GM18858 (cell line): Measurements from ENCODE around the gene SEMA4D.
"Not testable (repeated sequence)": the region's sequence is repeated elsewhere in the genome, so short reads cannot be mapped to it uniquely, and the experiment has no call there.

Experiments
- ATAC-seq: cut with Tn5 transposase; IDR thresholded peaks from one replicate; pipeline ENCODE4 v1.9.1; 2021; ENCODE audit not compliant: unreplicated experiment

SEMA4D gene

GRCh38 chr9:89375191-89375760, 122.6 kb downstream of the SEMA4D start:
- peak; percentile 63 for ATAC-seq

GRCh38 chr9:89374176-89374575, 123.7 kb downstream of the SEMA4D start:
- ATAC-seq: no peak

- no peak for ATAC-seq
Measured at GRCh38 chr9:89372979-89373378, 124.9 kb downstream of the SEMA4D start.

- ATAC-seq: no peak
Measured at GRCh38 chr9:89372230-89372816, 125.6 kb downstream of the SEMA4D start.

GRCh38 chr9:89371791-89372190, 126.1 kb downstream of the SEMA4D start:
- ATAC-seq: not testable (repeated sequence)

- no peak for ATAC-seq
Measured at GRCh38 chr9:89370593-89370992, 127.3 kb downstream of the SEMA4D start.

- no peak for ATAC-seq
Measured at GRCh38 chr9:89368978-89369377, 128.9 kb downstream of the SEMA4D start.

- no peak for ATAC-seq
Measured at GRCh38 chr9:89368550-89368949, 129.4 kb downstream of the SEMA4D start.

GRCh38 chr9:89367726-89368437, 130.0 kb downstream of the SEMA4D start:
- no peak for ATAC-seq

- no peak for ATAC-seq
Measured at GRCh38 chr9:89367281-89367680, 130.6 kb downstream of the SEMA4D start.

GRCh38 chr9:89366711-89367110, 131.2 kb downstream of the SEMA4D start:
- no peak for ATAC-seq

- ATAC-seq: no peak
Measured at GRCh38 chr9:89365532-89365912, 132.4 kb downstream of the SEMA4D start.

- no peak for ATAC-seq
Measured at GRCh38 chr9:89364666-89365531, 133.0 kb downstream of the SEMA4D start.

- no peak for ATAC-seq
Measured at GRCh38 chr9:89363921-89364665, 133.8 kb downstream of the SEMA4D start.

- no peak for ATAC-seq
Measured at GRCh38 chr9:89363311-89363670, 134.6 kb downstream of the SEMA4D start.

- no peak for ATAC-seq
Measured at GRCh38 chr9:89362647-89363310, 135.1 kb downstream of the SEMA4D start.

GRCh38 chr9:89361816-89362646, 135.9 kb downstream of the SEMA4D start:
- no peak for ATAC-seq

- no peak for ATAC-seq
Measured at GRCh38 chr9:89361031-89361430, 136.9 kb downstream of the SEMA4D start.

GRCh38 chr9:89360465-89360864, 137.4 kb downstream of the SEMA4D start:
- ATAC-seq: no peak
